Hepatic stellate cell (primary cell): ENCODE measurements around the gene SGSM1.

ENCODE experiments used
- DNase-seq: peaks from one replicate; pipeline ENCODE4 v3.0.0; 2011; ENCODE audit warnings: low spot score

The SGSM1 gene

DNA sequence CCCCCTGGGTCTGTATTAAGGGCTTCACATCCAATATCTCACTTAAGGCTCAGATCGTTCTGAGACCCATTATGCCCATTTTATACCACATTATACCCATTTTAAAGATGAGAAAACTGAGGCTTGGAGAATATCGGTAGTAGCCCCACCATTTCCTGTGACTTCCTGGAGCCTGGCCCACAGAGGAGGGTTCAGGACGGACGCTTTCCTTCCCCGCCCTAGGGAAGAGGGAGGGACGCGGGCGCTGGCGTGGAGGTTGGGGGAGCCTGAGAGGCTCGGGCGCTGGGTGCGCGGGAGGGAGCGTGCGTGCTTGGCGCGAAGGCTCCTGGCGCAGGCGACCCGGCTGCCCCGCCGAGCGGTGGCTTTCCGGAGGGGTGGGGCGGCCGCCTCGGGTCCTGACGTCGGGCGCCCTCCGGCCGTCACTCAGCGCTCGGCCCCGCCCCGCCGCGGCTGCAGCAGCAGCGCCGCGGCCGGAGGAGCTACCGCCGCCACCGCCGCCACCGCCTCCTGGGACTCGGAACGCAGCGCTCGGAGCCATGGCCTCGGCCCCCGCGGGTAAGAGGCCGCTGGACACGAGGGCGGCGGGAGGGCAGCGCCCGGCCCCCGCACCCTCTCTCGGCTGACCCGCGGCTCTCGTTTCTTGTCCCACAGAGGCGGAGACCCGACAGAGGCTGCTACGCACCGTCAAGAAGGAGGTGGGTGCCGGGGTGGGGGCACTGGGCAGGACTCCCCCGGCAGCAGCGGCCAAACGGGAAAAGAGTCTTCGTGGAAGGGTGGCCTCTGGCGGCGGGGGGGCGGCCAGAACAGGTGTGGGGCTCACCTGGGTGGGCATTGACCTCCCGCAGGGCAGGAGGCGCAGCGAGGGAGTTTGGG is at the start of gene SGSM1:
TSS of gene SGSM1 (plus strand) at position 422 of the 873 bp plus-strand sequence. CDS start at position 537, 115 bp downstream.
- DNase-seq = peak; percentile 69

- peak; percentile 37 for DNase-seq
Measured at GRCh38 chr22:24758164-24758799, 47.7 kb upstream of the SGSM1 start.

DNA sequence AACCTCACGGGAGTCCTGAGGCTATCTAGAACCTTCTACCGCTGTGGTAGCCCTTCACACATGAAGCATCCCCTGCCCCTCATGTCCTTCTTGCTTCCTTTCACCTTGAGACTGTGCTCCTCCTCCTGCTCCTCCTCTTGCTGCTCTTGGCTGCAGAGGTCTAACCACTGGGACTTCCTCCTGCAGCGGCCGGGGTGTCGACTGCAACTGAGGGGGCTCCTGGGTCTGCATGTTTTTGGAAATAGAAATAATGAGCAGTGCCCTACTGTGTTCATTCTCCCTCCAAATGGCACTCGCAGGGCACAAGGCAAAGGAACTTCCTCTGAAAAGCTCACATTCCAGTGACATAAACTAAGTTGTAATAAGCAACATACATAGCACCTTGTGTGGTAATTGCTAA is 46.2 kb upstream of the SGSM1 start:
- no peak for DNase-seq

DNA sequence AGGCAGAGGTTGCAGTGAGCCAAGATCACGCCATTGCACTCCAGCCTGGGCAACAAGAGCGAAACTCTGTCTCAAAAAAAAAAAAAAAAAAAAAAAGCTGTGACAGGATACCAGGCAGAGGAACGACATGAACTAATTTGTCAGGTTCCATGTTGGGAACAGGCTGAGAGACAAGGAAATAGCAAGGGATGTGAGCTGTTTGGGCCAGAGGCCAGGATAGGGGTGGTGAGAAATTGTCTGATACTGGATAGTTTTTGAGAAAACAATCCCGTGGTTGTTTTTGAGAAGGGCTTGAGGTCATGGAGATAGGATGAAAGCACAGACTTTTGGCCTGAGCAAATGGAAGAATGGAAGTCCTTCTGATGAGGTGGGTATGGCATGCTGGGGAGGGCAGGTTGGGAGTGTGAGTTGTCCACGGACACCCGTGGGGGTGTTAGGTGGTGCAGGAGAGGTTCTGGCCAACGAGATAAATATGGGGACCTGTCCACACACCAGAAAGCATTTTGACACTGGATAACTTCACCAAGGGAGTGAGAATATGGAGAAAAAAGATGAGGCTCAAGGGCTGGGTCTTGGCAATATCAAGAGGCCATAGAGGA is 45.2 kb upstream of the SGSM1 start:
- no peak for DNase-seq

- no peak for DNase-seq
Measured at GRCh38 chr22:24761888-24762675, 43.9 kb upstream of the SGSM1 start.

- DNase-seq = no peak
Measured at GRCh38 chr22:24763872-24764485, 42.0 kb upstream of the SGSM1 start.

DNA sequence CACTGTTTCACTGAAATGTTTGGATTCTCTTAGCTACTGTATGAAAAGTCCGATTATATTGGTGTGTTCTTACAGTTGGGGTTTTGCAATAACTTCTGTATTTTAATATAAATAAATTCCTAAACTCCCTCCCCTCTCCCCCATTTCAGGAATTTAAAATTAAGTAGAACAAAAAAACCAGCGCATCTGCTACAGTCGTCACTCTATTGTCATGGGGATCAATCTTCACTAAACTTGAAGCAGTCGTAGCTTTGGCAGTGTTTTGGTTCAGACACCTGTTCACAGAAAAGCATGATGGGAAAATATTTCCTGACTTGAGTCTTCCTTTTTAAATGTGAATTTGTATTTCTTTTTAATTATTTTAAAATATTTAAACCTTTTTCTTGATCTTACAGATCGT is 40.8 kb upstream of the SGSM1 start:
- DNase-seq = no peak

- DNase-seq = peak; percentile 67
Measured at GRCh38 chr22:24768537-24769374, 37.3 kb upstream of the SGSM1 start.

- peak; percentile 77 for DNase-seq
Measured at GRCh38 chr22:24772493-24773220, 33.4 kb upstream of the SGSM1 start.

DNA sequence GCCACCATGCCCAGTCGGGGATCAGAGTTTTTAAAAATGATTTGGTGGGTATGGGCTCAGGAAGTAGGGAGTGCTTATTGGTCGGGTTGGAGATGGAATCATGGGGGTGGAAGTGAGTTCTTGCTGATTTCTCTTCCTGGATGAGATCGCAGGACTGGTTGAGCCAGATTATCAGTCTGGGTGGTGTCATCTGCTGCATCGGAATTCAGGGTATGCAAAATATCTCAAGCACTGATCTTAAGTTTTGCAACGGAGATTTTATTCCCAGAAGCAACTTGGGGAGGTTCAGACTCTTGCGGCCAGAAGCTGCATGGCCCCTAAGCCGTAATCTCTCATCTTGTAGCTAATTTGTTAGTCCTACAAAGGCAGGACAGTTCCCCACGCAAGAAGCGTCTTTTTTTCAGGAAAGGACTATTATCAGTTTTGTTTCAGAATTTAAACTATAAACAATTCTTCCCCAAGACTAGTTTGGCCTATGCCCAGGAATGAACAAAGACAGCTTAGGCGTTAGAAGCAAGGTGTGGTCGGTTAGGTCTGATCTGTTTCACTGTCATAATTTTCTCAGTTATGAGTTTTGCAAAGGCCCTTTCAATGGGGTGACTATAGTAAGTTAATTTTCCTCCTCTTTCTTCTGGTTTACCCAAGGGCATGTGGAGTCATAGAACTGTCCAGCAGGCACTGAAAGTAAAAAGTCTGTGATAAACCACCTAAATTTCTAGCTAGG is 30.1 kb upstream of the SGSM1 start:
- DNase-seq = no peak

DNA sequence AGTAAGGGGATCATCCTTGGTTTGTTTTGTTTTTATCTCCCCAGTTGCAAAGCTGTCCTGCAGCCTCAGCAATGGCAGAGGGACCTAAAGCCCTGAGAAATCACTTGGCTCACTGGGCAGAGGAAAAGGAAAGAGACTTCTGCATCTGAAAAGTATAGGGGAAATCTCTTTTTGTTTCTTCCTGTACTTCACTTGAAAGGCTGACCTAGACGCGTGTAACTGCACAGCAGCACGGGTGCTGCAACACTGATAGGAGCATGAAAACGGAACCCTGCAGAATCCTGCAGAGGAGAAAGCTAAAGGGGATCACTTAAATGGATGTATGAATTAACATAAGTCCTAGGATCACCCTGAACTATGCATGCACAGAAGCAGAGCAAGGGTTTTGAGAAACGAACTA is 29.5 kb upstream of the SGSM1 start:
- DNase-seq = no peak

- no peak for DNase-seq
Measured at GRCh38 chr22:24789516-24789915, 16.5 kb upstream of the SGSM1 start.

DNA sequence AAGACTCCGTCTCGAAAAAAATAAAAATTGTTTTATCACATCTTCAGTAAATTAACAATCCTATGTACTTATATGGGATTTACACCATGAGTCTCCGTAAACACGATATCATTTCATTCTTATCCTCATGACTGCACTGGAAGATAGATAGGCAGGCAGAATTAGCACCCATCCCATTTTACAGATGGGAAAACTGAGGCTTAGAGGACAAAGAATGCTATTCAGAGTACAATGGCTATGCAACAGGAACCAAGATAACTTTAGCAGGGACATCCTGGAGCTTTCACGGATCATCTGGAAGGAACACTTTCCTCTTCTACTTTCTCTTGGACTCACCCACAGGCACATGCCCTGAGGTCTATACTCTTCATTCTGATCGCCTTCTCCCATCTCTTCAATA is 14.6 kb upstream of the SGSM1 start:
- no peak for DNase-seq

- no peak for DNase-seq
Measured at GRCh38 chr22:24796056-24796455, 10.0 kb upstream of the SGSM1 start.

GRCh38 chr22:24796860-24797259 is 9.2 kb upstream of the SGSM1 start:
- no peak for DNase-seq

- DNase-seq = no peak
Measured at GRCh38 chr22:24801901-24802465, 4.0 kb upstream of the SGSM1 start.

DNA sequence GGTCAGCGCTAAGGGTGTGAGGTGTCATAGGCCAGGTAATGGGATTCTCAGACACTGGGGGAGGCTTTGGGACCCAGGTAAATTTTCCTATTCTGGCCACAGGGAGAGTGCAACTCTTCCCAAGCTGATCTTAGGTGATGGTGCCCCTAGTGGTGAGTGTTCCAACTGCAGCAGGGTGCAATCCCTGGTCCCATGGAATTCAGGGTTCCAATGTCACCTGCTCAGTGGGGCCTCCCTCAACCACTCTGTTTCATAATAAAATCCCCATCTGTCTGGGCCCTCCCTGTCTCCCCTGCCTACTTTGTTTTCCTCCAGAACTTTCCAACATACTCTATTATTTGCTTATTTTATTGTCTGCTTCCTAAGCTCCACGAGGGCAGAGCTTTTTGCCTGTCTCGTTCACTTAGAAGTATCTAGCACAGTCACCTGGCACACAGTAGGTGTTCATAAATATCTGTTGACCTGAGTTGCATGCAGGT is 2.9 kb upstream of the SGSM1 start:
- DNase-seq = peak; percentile 69

DNA sequence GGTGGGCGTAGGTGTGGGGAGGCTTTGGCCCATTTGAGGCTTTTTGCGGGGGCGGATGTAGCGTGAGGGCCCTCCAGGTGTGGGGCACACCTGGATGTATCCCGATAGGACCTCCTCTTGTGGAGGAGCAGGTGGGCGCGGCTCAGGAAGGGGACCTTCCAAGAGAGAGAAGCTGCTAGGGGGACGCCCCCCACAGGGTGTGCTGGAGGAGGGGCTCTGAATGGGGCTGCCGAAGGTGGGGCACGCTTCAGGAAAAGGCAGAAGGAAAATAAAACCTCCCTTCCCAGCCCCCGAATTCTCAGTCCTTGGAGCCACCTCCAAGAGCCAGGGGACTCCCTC is 621 bp downstream of the SGSM1 start:
- DNase-seq = no peak

- DNase-seq = no peak
Measured at GRCh38 chr22:24807284-24807950, 1.4 kb downstream of the SGSM1 start.
